ENCODE results near the gene ABCA2.

DNA sequence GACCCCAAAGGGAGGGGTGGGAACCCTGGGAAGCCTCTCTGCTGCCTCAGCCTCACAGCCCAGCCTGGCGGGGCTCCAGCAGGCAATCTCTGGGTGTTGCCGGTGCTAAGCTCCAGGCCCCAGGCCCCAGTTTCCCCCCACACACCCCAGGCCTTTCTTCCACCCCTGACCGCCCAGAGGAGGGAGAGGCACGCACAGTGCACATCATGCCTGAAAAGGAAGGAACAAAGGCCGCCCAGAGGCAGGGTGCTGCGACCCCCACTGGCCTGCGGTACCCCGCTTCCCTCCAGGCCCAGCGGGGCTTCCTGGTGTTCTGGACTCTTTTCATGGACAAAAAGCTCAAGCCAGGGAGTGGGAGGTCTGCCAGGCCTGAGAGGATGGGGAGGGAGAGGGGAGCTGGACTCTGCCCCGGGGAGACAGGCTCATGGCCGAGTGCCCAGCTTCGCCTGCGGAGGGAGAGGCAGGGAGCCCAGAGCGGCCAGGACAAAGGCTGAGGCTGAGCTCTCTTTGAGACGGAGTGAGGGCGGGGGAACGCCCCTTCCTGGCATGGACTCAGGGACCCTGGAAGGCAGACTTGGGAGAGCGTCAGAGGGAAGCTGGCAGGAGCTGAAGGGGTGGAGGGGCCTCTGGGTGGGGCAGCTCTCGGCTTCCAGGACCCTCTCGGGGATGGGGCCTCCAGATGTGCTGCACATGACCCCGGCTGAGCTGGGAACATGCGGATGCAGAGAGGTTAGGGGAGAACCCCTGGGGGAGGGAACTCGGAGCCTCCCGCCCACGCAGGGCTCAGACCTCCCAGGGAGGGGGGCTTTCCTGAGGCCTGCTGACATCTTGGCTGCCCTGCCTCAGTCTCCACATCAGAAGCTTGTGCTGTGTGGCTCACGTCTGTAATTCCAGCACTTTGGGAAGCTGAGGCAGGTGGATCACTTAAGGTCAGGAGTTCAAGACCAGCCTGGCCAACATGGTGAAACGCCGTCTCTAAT lies 27.6 kb upstream of the ABCA2 start:
- TF ChIP-seq POLR2AphosphoS5 (IDR thresholded peaks at IDR 0.05; ENCODE audit: low read depth) (no peak), CREB1 (CRISPR knock-in tag; IDR thresholded peaks at IDR 0.05; ENCODE audit: low read depth) (no peak), EZH2 (IDR thresholded peaks at IDR 0.05; ENCODE audit: low read depth, unreplicated experiment) (no peak), ZNF114 (CRISPR knock-in tag; IDR thresholded peaks at IDR 0.05) (no peak), EZH2phosphoT487 (IDR thresholded peaks at IDR 0.05; ENCODE audit: unreplicated experiment) (no peak), JUNB (IDR thresholded peaks at IDR 0.05; ENCODE audit: unreplicated experiment) (no peak)
- TF ChIP-seq, protein P1, sequence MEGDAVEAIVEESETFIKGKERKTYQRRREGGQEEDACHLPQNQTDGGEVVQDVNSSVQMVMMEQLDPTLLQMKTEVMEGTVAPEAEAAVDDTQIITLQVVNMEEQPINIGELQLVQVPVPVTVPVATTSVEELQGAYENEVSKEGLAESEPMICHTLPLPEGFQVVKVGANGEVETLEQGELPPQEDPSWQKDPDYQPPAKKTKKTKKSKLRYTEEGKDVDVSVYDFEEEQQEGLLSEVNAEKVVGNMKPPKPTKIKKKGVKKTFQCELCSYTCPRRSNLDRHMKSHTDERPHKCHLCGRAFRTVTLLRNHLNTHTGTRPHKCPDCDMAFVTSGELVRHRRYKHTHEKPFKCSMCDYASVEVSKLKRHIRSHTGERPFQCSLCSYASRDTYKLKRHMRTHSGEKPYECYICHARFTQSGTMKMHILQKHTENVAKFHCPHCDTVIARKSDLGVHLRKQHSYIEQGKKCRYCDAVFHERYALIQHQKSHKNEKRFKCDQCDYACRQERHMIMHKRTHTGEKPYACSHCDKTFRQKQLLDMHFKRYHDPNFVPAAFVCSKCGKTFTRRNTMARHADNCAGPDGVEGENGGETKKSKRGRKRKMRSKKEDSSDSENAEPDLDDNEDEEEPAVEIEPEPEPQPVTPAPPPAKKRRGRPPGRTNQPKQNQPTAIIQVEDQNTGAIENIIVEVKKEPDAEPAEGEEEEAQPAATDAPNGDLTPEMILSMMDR (conservative IDR thresholded peaks at IDR 0.05; ENCODE audit: low read depth in 2 of 2), result no peak
- TF ChIP-seq, protein P2, sequence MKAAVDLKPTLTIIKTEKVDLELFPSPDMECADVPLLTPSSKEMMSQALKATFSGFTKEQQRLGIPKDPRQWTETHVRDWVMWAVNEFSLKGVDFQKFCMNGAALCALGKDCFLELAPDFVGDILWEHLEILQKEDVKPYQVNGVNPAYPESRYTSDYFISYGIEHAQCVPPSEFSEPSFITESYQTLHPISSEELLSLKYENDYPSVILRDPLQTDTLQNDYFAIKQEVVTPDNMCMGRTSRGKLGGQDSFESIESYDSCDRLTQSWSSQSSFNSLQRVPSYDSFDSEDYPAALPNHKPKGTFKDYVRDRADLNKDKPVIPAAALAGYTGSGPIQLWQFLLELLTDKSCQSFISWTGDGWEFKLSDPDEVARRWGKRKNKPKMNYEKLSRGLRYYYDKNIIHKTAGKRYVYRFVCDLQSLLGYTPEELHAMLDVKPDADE (IDR thresholded peaks at IDR 0.05), result no peak
- TF ChIP-seq, protein P3, sequence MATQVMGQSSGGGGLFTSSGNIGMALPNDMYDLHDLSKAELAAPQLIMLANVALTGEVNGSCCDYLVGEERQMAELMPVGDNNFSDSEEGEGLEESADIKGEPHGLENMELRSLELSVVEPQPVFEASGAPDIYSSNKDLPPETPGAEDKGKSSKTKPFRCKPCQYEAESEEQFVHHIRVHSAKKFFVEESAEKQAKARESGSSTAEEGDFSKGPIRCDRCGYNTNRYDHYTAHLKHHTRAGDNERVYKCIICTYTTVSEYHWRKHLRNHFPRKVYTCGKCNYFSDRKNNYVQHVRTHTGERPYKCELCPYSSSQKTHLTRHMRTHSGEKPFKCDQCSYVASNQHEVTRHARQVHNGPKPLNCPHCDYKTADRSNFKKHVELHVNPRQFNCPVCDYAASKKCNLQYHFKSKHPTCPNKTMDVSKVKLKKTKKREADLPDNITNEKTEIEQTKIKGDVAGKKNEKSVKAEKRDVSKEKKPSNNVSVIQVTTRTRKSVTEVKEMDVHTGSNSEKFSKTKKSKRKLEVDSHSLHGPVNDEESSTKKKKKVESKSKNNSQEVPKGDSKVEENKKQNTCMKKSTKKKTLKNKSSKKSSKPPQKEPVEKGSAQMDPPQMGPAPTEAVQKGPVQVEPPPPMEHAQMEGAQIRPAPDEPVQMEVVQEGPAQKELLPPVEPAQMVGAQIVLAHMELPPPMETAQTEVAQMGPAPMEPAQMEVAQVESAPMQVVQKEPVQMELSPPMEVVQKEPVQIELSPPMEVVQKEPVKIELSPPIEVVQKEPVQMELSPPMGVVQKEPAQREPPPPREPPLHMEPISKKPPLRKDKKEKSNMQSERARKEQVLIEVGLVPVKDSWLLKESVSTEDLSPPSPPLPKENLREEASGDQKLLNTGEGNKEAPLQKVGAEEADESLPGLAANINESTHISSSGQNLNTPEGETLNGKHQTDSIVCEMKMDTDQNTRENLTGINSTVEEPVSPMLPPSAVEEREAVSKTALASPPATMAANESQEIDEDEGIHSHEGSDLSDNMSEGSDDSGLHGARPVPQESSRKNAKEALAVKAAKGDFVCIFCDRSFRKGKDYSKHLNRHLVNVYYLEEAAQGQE (IDR thresholded peaks at IDR 0.05; ENCODE audit: unreplicated experiment), result no peak
